Measurements from ENCODE around the gene CRB2.

GRCh38 chr9:123402981-123403509, 47.0 kb downstream of the CRB2 start:
- TF ChIP-seq, protein P1, sequence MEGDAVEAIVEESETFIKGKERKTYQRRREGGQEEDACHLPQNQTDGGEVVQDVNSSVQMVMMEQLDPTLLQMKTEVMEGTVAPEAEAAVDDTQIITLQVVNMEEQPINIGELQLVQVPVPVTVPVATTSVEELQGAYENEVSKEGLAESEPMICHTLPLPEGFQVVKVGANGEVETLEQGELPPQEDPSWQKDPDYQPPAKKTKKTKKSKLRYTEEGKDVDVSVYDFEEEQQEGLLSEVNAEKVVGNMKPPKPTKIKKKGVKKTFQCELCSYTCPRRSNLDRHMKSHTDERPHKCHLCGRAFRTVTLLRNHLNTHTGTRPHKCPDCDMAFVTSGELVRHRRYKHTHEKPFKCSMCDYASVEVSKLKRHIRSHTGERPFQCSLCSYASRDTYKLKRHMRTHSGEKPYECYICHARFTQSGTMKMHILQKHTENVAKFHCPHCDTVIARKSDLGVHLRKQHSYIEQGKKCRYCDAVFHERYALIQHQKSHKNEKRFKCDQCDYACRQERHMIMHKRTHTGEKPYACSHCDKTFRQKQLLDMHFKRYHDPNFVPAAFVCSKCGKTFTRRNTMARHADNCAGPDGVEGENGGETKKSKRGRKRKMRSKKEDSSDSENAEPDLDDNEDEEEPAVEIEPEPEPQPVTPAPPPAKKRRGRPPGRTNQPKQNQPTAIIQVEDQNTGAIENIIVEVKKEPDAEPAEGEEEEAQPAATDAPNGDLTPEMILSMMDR (conservative IDR thresholded peaks at IDR 0.05 in 1 of 2, IDR thresholded peaks at IDR 0.05 in 1 of 2; ENCODE audit: low read depth in 1 of 2, low read length in 2 of 2) = no peak
- no peak for TF ChIP-seq EZH2 (IDR thresholded peaks at IDR 0.05; ENCODE audit: low read length, missing control alignments)

Data from fibroblast of lung (primary cell).